ENCODE results near the gene PHKG2.

Gene PHKG2

DNA sequence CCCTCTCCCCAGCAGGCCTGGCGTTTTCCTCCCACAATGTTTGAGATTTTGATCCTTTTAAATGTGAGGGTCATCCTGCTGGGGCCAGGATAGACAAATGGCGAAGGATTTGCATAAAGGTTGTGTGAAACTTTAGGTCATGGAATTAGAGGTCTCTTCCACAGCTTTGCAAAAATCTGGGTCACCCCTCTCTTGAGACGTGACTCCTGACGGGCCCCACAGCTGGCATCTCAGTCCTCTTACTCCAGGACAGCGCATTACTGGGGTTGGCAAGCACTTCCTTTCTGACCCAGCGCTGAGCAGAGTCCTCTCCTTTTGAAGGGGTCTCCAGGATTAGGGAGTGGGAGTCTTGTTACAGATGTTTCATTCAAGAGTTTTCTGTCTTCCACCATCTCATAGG lies 31.4 kb downstream of the PHKG2 start:
- Mint-ChIP-seq H3K9me3 (no peaks in the 10 kb centered on the region), H3K4me3 (no peak overlapping the region), H3K36me3 (ENCODE audit: low read depth) (peaks cover 55% of the 10 kb centered on the region), H3K27me3 (no peaks in the 10 kb centered on the region), H3K27ac (no peak overlapping the region), H3K4me1 (ENCODE audit: low read depth) (peaks cover 60% of the 10 kb centered on the region)
- intact Hi-C loops (cut with micrococcal nuclease) = no loop called here

DNA sequence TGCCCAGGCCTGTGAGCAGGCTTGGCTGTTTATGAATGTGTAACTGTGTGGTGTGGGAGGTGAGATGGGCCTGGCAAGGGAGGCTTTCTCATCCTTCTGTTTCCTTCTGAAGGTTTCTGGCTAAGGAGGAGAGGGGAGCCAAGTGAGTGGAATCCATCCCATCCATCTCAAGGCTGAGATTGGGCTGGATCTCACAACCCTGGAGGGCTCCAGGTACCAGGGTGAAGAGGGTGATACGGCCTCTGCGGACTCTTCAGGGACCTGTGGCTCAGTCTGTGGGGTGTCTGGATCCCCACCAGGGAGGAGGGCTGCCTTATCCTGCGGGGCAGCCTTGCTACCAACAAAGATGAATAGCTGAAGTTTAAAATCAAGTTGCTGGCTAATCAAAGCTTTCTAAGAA lies 31.8 kb downstream of the PHKG2 start:
- H3K27ac Mint-ChIP-seq = no peak overlapping the region
- no peak overlapping the region for H3K4me3 Mint-ChIP-seq
- intact Hi-C loops (cut with micrococcal nuclease) = no loop called here
- no peaks in the 10 kb centered on the region for H3K9me3 Mint-ChIP-seq
- peaks cover 55% of the 10 kb centered on the region for H3K36me3 Mint-ChIP-seq (ENCODE audit: low read depth)
- peaks cover 59% of the 10 kb centered on the region for H3K4me1 Mint-ChIP-seq (ENCODE audit: low read depth)
- H3K27me3 Mint-ChIP-seq = no peaks in the 10 kb centered on the region

DNA sequence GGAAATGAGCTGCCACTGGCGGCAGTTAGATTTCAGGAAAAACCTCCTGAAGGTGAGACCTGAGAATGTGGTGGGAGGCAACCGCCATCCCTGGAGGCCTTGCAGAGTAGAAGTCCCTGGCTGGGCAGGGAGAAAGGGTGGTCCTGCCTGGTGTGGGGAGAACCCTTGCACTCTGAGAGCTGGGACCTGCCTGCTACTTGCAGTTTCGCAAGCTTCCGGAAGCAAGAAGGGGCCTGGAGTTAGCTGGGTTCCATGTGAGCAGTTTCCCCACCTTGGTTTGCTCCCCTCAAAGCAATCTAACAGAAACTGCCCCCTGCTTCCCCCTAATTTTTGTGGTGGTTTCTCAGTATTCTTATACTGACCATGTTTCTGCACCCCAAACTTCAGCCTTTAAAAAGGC lies 32.3 kb downstream of the PHKG2 start:
- Mint-ChIP-seq H3K27ac (peak overlapping the region; percentile 25), H3K36me3 (ENCODE audit: low read depth) (peaks cover 56% of the 10 kb centered on the region), H3K4me3 (no peak overlapping the region), H3K4me1 (ENCODE audit: low read depth) (peaks cover 62% of the 10 kb centered on the region), H3K27me3 (no peaks in the 10 kb centered on the region), H3K9me3 (no peaks in the 10 kb centered on the region)
- intact Hi-C loops (cut with micrococcal nuclease) = no loop called here

DNA sequence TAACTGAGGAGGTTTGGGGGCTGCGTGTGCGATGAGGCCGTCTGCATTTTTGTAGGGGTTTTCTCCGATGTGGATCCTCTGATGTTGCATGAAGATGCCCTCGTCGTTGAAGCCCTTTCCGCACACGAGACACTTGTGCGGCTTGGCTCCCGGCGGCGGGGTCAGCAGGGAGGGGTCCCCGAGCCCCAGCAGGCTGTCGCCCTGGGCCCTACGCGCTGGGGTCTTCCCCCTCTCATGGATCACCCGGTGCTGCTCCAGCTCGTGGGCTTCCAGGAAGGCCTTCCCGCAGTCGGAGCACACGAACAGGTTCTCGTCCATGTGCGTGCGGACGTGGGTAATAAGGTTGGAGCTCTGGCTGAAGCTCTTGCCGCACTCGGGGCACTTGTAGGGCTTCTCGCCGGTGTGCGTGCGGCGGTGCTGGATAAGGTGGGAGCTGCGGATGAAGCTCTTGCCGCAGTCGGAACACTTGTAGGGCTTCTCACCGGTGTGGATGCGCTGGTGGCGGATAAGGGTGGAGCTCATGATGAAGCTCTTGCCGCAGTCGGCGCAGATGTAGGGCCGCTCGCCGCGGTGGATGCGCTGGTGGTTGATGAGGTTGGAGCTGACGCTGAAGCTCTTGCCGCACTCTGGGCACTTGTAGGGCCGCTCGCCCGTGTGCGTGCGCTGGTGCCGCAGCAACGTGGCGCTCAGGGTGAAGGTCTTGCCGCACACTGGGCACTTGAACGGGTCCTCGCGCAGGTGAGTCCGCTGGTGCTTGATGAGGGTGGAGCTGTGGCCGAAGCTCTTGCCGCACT lies 34.5 kb downstream of the PHKG2 start:
- Mint-ChIP-seq H3K27ac (no peak overlapping the region), H3K27me3 (no peaks in the 10 kb centered on the region), H3K4me3 (no peak overlapping the region), H3K4me1 (ENCODE audit: low read depth) (peaks cover 61% of the 10 kb centered on the region), H3K36me3 (ENCODE audit: low read depth) (peaks cover 57% of the 10 kb centered on the region), H3K9me3 (no peaks in the 10 kb centered on the region)
- intact Hi-C loops (cut with micrococcal nuclease) = no loop called here

DNA sequence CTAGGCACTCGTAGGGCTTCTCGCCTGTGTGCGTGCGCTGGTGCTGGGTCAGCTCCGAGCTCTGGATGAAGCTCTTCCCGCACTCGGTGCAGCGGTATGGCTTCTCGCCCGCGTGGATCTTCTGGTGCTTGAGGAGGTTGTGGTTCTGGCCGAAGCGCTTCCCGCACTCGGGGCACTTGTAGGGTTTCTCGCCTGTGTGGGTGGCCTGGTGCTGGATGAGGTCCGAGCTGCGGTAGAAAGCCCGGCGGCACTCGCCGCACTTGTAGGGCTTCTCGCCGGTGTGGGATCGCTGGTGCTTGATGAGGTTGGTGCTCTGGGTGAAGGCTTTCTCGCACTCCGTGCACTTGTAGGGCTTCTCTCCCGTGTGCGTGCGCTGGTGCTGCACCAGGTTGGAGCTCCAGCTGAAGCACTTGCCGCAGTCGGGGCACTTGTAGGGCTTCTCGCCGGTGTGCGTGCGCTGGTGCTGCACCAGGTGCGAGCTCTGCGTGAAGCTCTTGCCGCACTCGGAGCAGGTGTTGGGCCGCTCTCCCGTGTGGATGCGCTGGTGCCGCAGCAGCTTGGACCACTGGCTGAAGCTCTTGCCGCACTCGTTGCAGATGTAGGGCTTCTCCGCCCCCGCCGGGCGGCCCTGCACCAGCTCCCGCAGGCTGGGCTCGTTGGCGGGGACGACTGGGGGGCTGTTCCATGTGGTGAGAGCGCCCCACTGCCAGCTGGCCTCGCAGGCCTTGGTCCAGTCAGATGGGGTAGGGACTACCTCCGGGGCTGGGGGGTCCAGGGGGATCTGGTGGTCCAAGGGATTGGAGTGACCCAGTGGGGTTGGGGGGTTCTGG lies 35.3 kb downstream of the PHKG2 start:
- intact Hi-C loops (cut with micrococcal nuclease) = no loop called here
- Mint-ChIP-seq H3K4me3 (no peak overlapping the region), H3K27me3 (peaks cover 2% of the 10 kb centered on the region), H3K27ac (no peak overlapping the region), H3K9me3 (no peaks in the 10 kb centered on the region), H3K36me3 (ENCODE audit: low read depth) (peaks cover 57% of the 10 kb centered on the region), H3K4me1 (ENCODE audit: low read depth) (peaks cover 61% of the 10 kb centered on the region)

DNA sequence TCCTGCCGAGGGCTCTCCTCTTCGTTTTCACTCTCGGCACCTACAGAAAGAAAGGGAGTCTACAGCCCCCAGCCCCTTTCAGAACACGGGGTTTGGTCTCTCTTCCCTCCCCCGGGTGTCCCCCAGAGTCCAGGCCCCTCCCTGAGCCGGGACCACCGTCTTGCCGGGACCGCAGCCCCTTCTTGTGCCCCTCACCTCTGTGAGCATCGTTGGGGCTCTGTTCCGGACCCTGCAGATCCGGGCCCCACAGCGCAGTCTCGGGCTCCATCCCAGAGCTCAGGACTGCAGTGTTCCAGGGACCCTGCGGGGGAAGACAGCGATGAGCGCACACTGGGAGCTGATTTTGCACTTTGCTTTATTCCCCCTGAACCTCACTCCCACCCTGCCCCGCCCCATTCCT lies 36.0 kb downstream of the PHKG2 start:
- Mint-ChIP-seq H3K9me3 (no peaks in the 10 kb centered on the region), H3K27ac (no peak overlapping the region), H3K27me3 (peaks cover 2% of the 10 kb centered on the region), H3K4me3 (no peak overlapping the region), H3K36me3 (ENCODE audit: low read depth) (peaks cover 52% of the 10 kb centered on the region), H3K4me1 (ENCODE audit: low read depth) (peaks cover 53% of the 10 kb centered on the region)
- intact Hi-C loops (cut with micrococcal nuclease) = no loop called here

DNA sequence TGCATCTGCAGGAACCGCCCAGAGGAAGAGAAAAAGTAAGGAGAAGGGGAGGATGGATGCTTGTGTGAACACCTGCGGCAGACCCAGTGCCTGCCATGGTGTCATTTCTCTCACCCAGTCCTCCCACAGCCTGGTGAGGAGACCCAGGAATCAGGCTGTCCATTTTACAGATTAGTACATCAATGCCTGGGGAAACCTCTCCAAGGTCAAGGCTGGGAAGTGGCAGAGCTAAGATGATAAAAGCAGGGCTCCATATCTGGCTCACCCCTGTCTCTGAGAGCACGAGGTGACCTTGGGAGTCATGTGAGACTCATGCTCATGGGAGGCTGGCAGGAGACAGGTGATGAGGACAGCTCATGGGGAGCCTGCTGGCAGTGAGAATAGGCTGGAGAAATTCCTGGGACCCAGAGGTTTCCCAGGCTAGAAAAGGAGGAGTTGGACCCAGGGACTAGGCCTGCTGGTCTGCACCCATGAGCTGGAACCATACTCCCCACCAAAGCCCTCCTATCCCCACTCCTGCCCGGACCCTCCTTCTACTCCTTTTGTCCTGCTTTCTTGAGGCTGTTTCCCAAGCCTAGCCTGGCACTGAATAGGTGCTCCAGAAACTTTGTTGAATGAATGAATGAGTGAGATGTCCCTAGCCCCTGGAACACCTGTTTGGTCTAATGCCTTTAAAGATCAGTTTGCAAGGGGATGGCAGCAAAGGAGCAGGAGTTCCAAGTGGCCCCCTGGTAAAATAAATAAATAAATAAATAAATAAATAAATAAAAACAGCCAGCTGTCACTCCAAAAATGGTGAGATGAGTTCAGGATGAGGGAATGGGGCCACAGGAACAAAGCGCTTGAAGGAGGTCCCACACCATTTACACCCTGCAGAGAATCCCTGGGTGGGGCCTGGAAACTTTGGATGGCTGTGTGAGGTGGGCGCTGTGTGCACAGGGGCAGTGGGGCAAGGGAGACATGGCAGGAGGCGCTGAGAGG lies 37.2 kb downstream of the PHKG2 start:
- peaks cover 2% of the 10 kb centered on the region for H3K27me3 Mint-ChIP-seq
- intact Hi-C loops (cut with micrococcal nuclease) = no loop called here
- H3K36me3 Mint-ChIP-seq (ENCODE audit: low read depth) = peaks cover 49% of the 10 kb centered on the region
- no peaks in the 10 kb centered on the region for H3K9me3 Mint-ChIP-seq
- H3K4me1 Mint-ChIP-seq (ENCODE audit: low read depth) = peaks cover 44% of the 10 kb centered on the region
- H3K27ac Mint-ChIP-seq = peak overlapping the region; percentile 92
- peak overlapping the region; percentile 91 for H3K4me3 Mint-ChIP-seq

DNA sequence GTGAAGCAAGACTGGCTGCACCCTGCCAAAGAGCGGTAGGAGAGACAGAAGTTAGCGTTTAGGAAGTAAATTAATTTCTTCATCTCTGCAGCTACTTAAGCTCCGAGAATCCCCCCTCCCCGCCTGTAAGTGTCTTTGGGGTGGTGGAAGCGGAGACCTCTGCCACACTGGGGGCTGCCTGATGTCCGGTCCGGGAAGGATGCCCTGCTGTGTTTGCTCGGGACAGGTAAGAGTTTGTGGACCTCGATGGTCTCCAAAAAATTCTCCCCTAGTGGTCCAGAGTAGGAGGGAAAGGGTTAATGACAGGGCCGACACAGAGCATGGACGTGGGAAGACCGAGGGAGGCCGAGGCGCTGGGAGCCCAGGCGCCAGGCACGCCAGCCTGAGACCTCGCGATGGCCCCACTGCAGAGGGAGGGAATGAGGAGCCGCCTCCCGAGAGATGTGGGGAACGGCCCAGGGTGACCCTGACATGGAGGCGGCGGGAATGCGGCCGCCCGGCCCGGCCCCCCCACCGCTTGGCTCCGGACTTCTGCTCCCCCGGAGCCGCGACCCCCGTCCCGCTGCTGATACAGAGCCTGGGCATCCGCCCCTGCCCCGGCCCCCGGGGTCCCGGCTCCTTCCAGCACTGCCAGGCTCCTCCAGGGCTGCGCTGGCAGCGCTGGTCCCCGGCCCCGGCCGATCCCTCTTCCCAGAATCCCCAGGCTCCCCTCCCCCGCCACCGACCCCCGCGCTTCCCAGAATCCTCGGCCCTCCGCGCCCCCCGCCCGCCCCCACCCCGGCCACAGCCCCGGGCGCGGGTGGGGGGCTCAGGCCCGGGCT lies 38.1 kb downstream of the PHKG2 start:
- intact Hi-C loops (cut with micrococcal nuclease) = no loop called here
- peaks cover 2% of the 10 kb centered on the region for H3K27me3 Mint-ChIP-seq
- H3K9me3 Mint-ChIP-seq = no peaks in the 10 kb centered on the region
- H3K36me3 Mint-ChIP-seq (ENCODE audit: low read depth) = peaks cover 47% of the 10 kb centered on the region
- H3K4me1 Mint-ChIP-seq (ENCODE audit: low read depth) = peaks cover 35% of the 10 kb centered on the region
- H3K4me3 Mint-ChIP-seq = peak overlapping the region; percentile 91
- peak overlapping the region; percentile 92 for H3K27ac Mint-ChIP-seq

DNA sequence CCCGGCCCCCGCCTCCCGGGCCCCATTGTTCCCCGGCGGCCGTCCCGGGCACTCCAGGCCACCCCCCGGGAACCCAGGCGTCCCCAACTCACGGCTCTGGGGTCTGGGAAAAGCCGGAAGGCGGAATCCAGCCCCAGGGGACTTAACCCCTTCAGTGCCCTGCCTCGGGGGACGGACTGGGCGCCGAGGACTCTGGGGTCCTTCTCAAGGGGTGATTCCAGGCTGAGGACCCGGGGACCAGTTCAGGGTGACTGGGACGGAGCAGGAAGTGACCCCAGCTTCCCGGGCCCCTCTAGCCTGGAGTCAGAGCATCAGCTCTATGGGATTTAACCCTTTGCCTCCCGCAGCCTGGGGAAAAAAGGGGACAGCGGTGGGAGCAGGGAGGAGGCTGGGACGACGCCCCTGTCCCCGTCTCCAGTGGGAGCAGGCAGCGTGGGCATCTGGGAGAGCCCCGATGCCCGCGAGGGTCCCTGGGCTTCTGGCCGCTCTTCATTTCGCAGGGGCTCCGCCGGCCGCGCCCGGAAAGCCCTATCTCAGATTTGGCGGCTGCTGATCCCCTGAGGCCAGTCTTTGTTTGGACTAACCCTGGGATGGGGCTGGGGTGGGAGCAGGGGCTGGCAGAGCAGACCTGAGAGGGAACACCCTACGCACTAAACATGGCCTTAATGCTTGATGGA lies 38.8 kb downstream of the PHKG2 start, which contains the start of gene ZNF629:
TSS of gene ZNF629 (minus strand) at position 270 of the 677 bp plus-strand sequence. CDS start 2,723 bp downstream, outside the sequence.
- Mint-ChIP-seq H3K27ac (peak within 1 kb of the TSS; percentile 92), H3K4me1 (ENCODE audit: low read depth) (peaks cover 28% of the 10 kb centered on the region), H3K9me3 (no peaks in the 10 kb centered on the region), H3K4me3 (peak within 1 kb of the TSS; percentile 91), H3K27me3 (peaks cover 2% of the 10 kb centered on the region), H3K36me3 (ENCODE audit: low read depth) (peaks cover 39% of the 10 kb centered on the region)
- intact Hi-C loops (cut with micrococcal nuclease) = loop anchor here (1.0 kb wide), 2 partner anchors 18 to 88 kb away; no protein-coding TSS in a partner anchor

DNA sequence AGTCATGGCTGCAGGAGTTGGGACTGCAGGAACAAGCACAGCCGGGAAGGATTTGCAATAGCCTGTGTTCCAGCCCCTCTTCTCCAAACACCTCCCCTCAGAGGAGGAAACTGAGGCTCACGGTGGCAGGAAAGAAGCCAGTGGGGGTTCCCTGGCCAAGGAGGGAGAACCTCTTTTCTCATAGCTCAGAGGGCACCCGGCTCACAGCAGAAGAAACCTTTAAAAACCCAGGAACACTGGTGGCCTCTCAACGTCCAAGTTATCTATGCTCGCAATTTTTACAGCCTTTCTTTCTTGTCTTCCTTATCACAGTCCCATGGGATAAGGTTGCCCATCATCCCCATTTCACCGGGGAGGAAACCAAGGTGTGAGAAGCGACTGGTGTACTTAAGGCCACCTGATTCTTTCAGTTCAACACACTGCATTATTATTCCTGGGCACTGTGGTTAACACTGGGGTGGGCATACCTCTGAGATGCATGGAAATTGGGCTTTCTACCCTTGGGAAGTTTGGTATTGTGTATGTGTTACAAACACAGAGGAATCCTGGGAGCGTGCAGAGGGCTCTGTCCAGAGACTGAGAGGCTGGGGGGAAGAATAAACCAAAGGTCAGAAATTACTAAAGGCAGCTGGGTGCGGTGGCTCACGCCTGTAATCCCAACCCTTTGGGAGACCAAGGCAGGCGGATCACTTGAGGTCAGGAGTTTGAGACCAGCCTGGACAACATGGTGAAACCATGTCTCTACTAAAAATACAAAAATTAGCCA lies 39.6 kb downstream of the PHKG2 start:
- peak overlapping the region; percentile 92 for H3K27ac Mint-ChIP-seq
- peaks cover 2% of the 10 kb centered on the region for H3K27me3 Mint-ChIP-seq
- H3K4me1 Mint-ChIP-seq (ENCODE audit: low read depth) = peaks cover 26% of the 10 kb centered on the region
- peak overlapping the region; percentile 91 for H3K4me3 Mint-ChIP-seq
- H3K9me3 Mint-ChIP-seq = no peaks in the 10 kb centered on the region
- peaks cover 32% of the 10 kb centered on the region for H3K36me3 Mint-ChIP-seq (ENCODE audit: low read depth)
- intact Hi-C loops (cut with micrococcal nuclease) = loop anchor here (1.0 kb wide), 2 partner anchors 18 to 88 kb away; no protein-coding TSS in a partner anchor

DNA sequence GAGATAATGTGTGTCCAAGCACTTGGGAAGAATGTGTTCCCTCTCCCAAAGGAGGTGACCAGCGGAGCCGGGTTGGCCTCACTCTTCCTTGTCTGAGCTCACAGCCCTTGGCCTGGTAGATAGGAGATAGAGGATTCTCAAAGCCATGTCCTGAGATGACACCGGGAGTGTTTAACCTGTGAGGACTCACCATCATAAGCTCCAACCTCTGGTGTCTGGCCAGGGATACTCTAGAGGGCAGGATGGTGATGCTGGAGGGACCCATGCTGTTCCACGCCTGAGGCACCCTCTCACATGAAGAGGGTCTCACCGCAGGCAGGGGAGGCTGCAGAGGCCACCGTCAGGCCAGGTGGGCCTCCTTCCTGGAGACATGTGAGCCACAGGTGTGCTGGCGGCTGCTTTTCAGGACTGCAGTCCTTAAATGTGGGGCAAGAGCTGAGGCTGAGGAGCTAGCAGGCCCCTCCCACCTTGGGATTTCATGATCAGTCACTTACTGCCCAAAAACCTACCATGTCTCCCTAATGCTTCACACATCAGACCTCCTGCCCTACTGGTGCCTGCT lies 45.4 kb downstream of the PHKG2 start:
- Mint-ChIP-seq H3K4me3 (no peak overlapping the region), H3K36me3 (ENCODE audit: low read depth) (no peaks in the 10 kb centered on the region), H3K9me3 (no peaks in the 10 kb centered on the region), H3K27ac (no peak overlapping the region), H3K27me3 (no peaks in the 10 kb centered on the region), H3K4me1 (ENCODE audit: low read depth) (no peaks in the 10 kb centered on the region)
- intact Hi-C loops (cut with micrococcal nuclease) = no loop called here

DNA sequence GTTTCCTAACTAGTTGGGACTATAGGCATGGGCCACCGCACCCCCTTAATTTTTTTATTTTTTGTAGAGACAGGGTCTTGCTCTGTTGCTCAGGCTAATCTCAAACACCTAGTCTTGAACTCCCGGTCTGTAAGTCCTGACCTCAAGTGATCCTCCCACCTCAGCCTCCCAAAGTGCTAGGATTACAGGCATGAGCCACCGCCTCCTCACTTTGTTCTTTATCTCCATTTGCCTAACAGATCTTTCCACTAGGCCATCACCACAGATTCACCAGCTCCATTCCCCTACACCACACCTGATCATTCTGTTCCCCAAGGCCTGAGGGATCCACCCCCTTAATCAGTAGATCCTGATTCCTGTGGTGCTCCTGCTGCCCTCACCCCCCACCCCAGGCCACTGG lies 46.4 kb downstream of the PHKG2 start:
- Mint-ChIP-seq H3K4me1 (ENCODE audit: low read depth) (no peaks in the 10 kb centered on the region), H3K27ac (no peak overlapping the region), H3K36me3 (ENCODE audit: low read depth) (no peaks in the 10 kb centered on the region), H3K9me3 (no peaks in the 10 kb centered on the region), H3K27me3 (no peaks in the 10 kb centered on the region), H3K4me3 (no peak overlapping the region)
- intact Hi-C loops (cut with micrococcal nuclease) = no loop called here

All from dendritic cell treated with granulocyte-macrophage colony-stimulating factor and Interleukin-4, amounts not matched to agents 40 ng/mL and 50 ng/mL, for 4 days (primary cell).